Mesenchymal stem cell (in vitro differentiated cells and primary cell): ENCODE data around the gene CDH16.

Source experiments
- DNase-seq: peaks from one replicate; pipeline ENCODE4 v3.0.0-alpha.2; 2013
- H2AFZ ChIP-seq: one replicate; pipeline ENCODE4 v1.6.1; 2013; ENCODE audit warnings: low read depth, mild to moderate bottlenecking, control low read depth, inconsistent platforms, low read length, moderate library complexity
- H2AK5ac ChIP-seq: 2 replicates; pipeline ENCODE4 v1.6.1; 2013; ENCODE audit warnings: low read length, moderate library complexity, mild to moderate bottlenecking, inconsistent platforms; ENCODE audit not compliant: severe bottlenecking
- H2BK120ac ChIP-seq: one replicate; pipeline ENCODE4 v1.6.1; 2013; ENCODE audit warnings: low read depth, mild to moderate bottlenecking, inconsistent platforms, low read length, moderate library complexity
- H2BK12ac ChIP-seq, 2 experiments: one replicate each; pipeline ENCODE4 v1.6.1; 2013; ENCODE audit warnings: inconsistent platforms in 2 of 2, low read length in 2 of 2, mild to moderate bottlenecking in 2 of 2, moderate library complexity in 2 of 2, control low read depth in 1 of 2
- H2BK15ac ChIP-seq: one replicate; pipeline ENCODE4 v1.6.1; 2013; ENCODE audit warnings: mild to moderate bottlenecking, low read depth, inconsistent platforms; ENCODE audit not compliant: poor library complexity, severe bottlenecking
- H2BK5ac ChIP-seq: 2 replicates; pipeline ENCODE4 v1.6.1; 2013; ENCODE audit warnings: low read depth, mild to moderate bottlenecking, low read length, control low read depth, inconsistent platforms; ENCODE audit not compliant: poor library complexity, severe bottlenecking
- H3K14ac ChIP-seq, 2 experiments: one replicate each; pipeline ENCODE4 v1.6.1; 2013; ENCODE audit warnings: inconsistent platforms in 2 of 2, low read length in 2 of 2, control low read depth in 1 of 2, mild to moderate bottlenecking in 1 of 2, moderate library complexity in 1 of 2
- H3K18ac ChIP-seq, 2 experiments: one replicate each; pipeline ENCODE4 v1.6.1; 2013; ENCODE audit warnings: inconsistent platforms in 2 of 2, low read length in 2 of 2, control low read depth in 1 of 2, low read depth in 1 of 2, mild to moderate bottlenecking in 1 of 2
- H3K23ac ChIP-seq, 2 experiments: one replicate each; pipeline ENCODE4 v1.6.1; 2013; ENCODE audit warnings: inconsistent platforms in 2 of 2, low read length in 2 of 2, mild to moderate bottlenecking in 2 of 2, moderate library complexity in 2 of 2, control low read depth in 1 of 2
- H3K27ac ChIP-seq: 2 replicates; pipeline ENCODE4 v1.5.1; 2013; ENCODE audit warnings: mild to moderate bottlenecking, moderate library complexity, low read length, control low read depth, inconsistent platforms; ENCODE audit not compliant: poor library complexity, severe bottlenecking
- H3K27me3 ChIP-seq, 2 experiments: 2 replicates each; pipeline versions ENCODE4 v1.6.1 to v1.7.0; 2013; ENCODE audit warnings: low read length in 2 of 2, mild to moderate bottlenecking in 2 of 2, moderate library complexity in 2 of 2, control low read depth in 1 of 2, inconsistent platforms in 1 of 2; ENCODE audit not compliant: control insufficient read depth in 1 of 2, insufficient read depth in 1 of 2
- H3K36me3 ChIP-seq, 2 experiments: 2 replicates each; pipeline versions ENCODE4 v1.6.1 to v1.7.0; 2013; ENCODE audit warnings: low read length in 2 of 2, control low read depth in 1 of 2, inconsistent platforms in 1 of 2, low read depth in 1 of 2, mild to moderate bottlenecking in 1 of 2; ENCODE audit not compliant: insufficient read depth in 2 of 2, control insufficient read depth in 1 of 2
- H3K4ac ChIP-seq, 2 experiments: one replicate each; pipeline ENCODE4 v1.6.1; 2013; ENCODE audit warnings: inconsistent platforms in 2 of 2, low read length in 2 of 2, mild to moderate bottlenecking in 2 of 2, moderate library complexity in 2 of 2, control low read depth in 1 of 2, low read depth in 1 of 2
- H3K4me1 ChIP-seq: 2 replicates; pipeline ENCODE4 v1.6.1; 2013; ENCODE audit warnings: low read depth, low read length, control low read depth; ENCODE audit not compliant: control insufficient read depth, insufficient read depth
- H3K4me2 ChIP-seq: 2 replicates; pipeline ENCODE4 v1.6.1; 2013; ENCODE audit warnings: low read length, mild to moderate bottlenecking, inconsistent platforms; ENCODE audit not compliant: poor library complexity, severe bottlenecking
- H3K4me3 ChIP-seq, 2 experiments: 2 replicates each; pipeline versions ENCODE4 v1.5.1 to v1.7.0; 2013; ENCODE audit warnings: low read length in 2 of 2, mild to moderate bottlenecking in 2 of 2, control low read depth in 1 of 2, low read depth in 1 of 2; ENCODE audit not compliant: insufficient read depth in 1 of 2
- H3K79me1 ChIP-seq: replicated peaks from 2 replicates; pipeline ENCODE4 v1.6.1; 2013; ENCODE audit warnings: mild to moderate bottlenecking, control low read depth, low read length, inconsistent platforms; ENCODE audit not compliant: poor library complexity, severe bottlenecking
- H3K9ac ChIP-seq: 2 replicates; pipeline ENCODE4 v1.7.0; 2013; ENCODE audit warnings: mild to moderate bottlenecking, low read length, moderate library complexity
- H3K9me3 ChIP-seq: 2 replicates; pipeline ENCODE4 v1.7.0; 2013; ENCODE audit warnings: mild to moderate bottlenecking, low read length; ENCODE audit not compliant: control insufficient read depth
- H4K8ac ChIP-seq: one replicate; pipeline ENCODE4 v1.6.1; 2013; ENCODE audit warnings: inconsistent platforms, mild to moderate bottlenecking, low read length, moderate library complexity
- H4K91ac ChIP-seq: one replicate; pipeline ENCODE4 v1.6.1; 2013; ENCODE audit warnings: mild to moderate bottlenecking, low read length, inconsistent platforms
- WGBS: methylation state at CpG from one replicate; pipeline ENCODE4 v1.1.7; 2013; ENCODE audit warnings: mixed read lengths; 5-methylcytosine and 5-hydroxymethylcytosine counted together

CDH16 gene

DNA sequence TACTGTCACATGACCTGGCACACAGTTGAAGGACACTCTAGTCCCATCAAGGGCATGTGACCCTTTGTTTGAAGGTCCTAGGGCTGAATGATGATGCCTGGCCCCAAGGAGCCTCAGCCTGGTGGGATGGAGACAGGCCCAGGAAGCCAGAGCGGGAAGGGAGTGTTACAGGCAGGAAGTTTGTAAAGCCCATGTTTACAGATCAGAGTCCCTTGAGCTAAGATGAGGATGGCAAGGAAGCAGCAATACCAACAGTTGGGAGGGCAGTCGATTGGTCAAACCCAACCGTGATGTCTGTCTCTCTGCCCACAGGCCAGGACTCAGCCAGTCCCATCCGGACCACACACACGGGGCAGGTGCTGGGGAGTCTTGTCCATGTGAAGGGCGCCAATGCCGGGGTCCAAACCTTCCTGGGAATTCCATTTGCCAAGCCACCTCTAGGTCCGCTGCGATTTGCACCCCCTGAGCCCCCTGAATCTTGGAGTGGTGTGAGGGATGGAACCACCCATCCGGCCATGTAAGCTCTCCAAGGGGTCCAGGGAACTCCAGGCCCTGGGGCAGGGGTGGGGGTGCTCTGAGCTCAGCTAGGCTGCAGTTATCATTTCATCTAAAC lies 19.1 kb upstream of the CDH16 start:
- H3K9me3 ChIP-seq = no peaks in the 10 kb centered on the region
- peaks cover 51 to 60% of the 10 kb centered on the region in 2 experiments for H3K36me3 ChIP-seq
- H2AK5ac ChIP-seq = no peak overlapping the region
- WGBS = 91% methylated on average over 10 of the region's 10 CpGs
- no peak overlapping the region for H3K27ac ChIP-seq
- no peak for DNase-seq
- no peak overlapping the region for H2BK12ac ChIP-seq
- no peak overlapping the region for H3K4ac ChIP-seq
- H3K9ac ChIP-seq = no peak overlapping the region
- no peak overlapping the region for H2AFZ ChIP-seq
- H3K4me1 ChIP-seq = peaks cover 19% of the 10 kb centered on the region
- H2BK120ac ChIP-seq = no peak overlapping the region
- H3K27me3 ChIP-seq = no peaks in the 10 kb centered on the region
- H3K23ac ChIP-seq = no peak overlapping the region
- no peak overlapping the region for H3K18ac ChIP-seq
- no peak overlapping the region for H3K4me2 ChIP-seq
- H2BK15ac ChIP-seq = no peak overlapping the region
- H3K4me3 ChIP-seq = no peak overlapping the region
- H3K79me1 ChIP-seq = peaks cover 42% of the 10 kb centered on the region
- H3K14ac ChIP-seq = no peak overlapping the region
- no peak overlapping the region for H4K91ac ChIP-seq
- no peak overlapping the region for H2BK5ac ChIP-seq
- H4K8ac ChIP-seq = no peak overlapping the region

- Histone ChIP-seq H3K79me1 (peaks cover 42% of the 10 kb centered on the region), H3K18ac (no peak overlapping the region), H3K9me3 (no peaks in the 10 kb centered on the region), H2BK12ac (no peak overlapping the region), H3K4ac (no peak overlapping the region), H3K4me1 (peaks cover 25% of the 10 kb centered on the region), H3K23ac (no peak overlapping the region), H2BK120ac (no peak overlapping the region), H3K27me3 (no peaks in the 10 kb centered on the region), H3K14ac (no peak overlapping the region), H3K4me2 (no peak overlapping the region), H3K4me3 (peak overlapping the region in 1 of 2 experiments; percentile 99), H4K8ac (no peak overlapping the region), H3K27ac (no peak overlapping the region), H2AK5ac (no peak overlapping the region), H3K36me3 (peaks cover 50 to 60% of the 10 kb centered on the region in 2 experiments), H4K91ac (no peak overlapping the region), H3K9ac (peak overlapping the region; percentile 100), H2BK5ac (no peak overlapping the region), H2AFZ (no peak overlapping the region), H2BK15ac (no peak overlapping the region)
- WGBS = 92% methylated on average over 3 of the region's 4 CpGs
- DNase-seq = no peak
Measured at GRCh38 chr16:66936889-66937554, 18.3 kb upstream of the CDH16 start.

- H3K36me3 ChIP-seq = peaks cover 47 to 60% of the 10 kb centered on the region in 2 experiments
- H2AFZ ChIP-seq = no peak overlapping the region
- no peak overlapping the region for H3K4ac ChIP-seq
- H2AK5ac ChIP-seq = no peak overlapping the region
- H3K79me1 ChIP-seq = peaks cover 42% of the 10 kb centered on the region
- H2BK12ac ChIP-seq = no peak overlapping the region
- no peak overlapping the region for H2BK15ac ChIP-seq
- no peak overlapping the region for H3K27ac ChIP-seq
- peak overlapping the region; percentile 100 for H3K9ac ChIP-seq
- H3K9me3 ChIP-seq = no peaks in the 10 kb centered on the region
- 100% methylated on average over 6 of the region's 6 CpGs for WGBS
- no peak overlapping the region for H4K91ac ChIP-seq
- no peak overlapping the region for H4K8ac ChIP-seq
- peak overlapping the region in 1 of 2 experiments; percentile 99 for H3K4me3 ChIP-seq
- H3K18ac ChIP-seq = no peak overlapping the region
- no peaks in the 10 kb centered on the region for H3K27me3 ChIP-seq
- H3K4me1 ChIP-seq = peaks cover 25% of the 10 kb centered on the region
- no peak overlapping the region for H3K23ac ChIP-seq
- no peak overlapping the region for H3K14ac ChIP-seq
- no peak overlapping the region for H3K4me2 ChIP-seq
- no peak for DNase-seq
- H2BK120ac ChIP-seq = no peak overlapping the region
- no peak overlapping the region for H2BK5ac ChIP-seq
Measured at GRCh38 chr16:66936462-66936861, 17.8 kb upstream of the CDH16 start.

- peak within 1 kb of the TSS; percentile 91 for H4K91ac ChIP-seq
- peak within 1 kb of the TSS; percentile 96 for H4K8ac ChIP-seq
- peak within 1 kb of the TSS; percentile 100 for H3K9ac ChIP-seq
- H3K23ac ChIP-seq = peak within 1 kb of the TSS in 1 of 2 experiments; percentile 70
- no peak within 1 kb of the TSS for H2AK5ac ChIP-seq
- H3K9me3 ChIP-seq = no peaks in the 10 kb centered on the region
- H3K4me3 ChIP-seq = peak within 1 kb of the TSS; percentile 94 to 99
- peak within 1 kb of the TSS; percentile 74 for H3K27ac ChIP-seq
- H2BK12ac ChIP-seq = peak within 1 kb of the TSS in 1 of 2 experiments; percentile 83
- H3K18ac ChIP-seq = peak within 1 kb of the TSS; percentile 98
- H3K27me3 ChIP-seq = no peaks in the 10 kb centered on the region
- H2BK120ac ChIP-seq = peak within 1 kb of the TSS; percentile 69
- peaks cover 41 to 52% of the 10 kb centered on the region in 2 experiments for H3K36me3 ChIP-seq
- peak within 1 kb of the TSS; percentile 52 for H2BK15ac ChIP-seq
- 72% methylated on average over 40 of the region's 44 CpGs for WGBS
- DNase-seq = peak; percentile 30
- peak within 1 kb of the TSS in 1 of 2 experiments; percentile 98 for H3K14ac ChIP-seq
- H2BK5ac ChIP-seq = no peak within 1 kb of the TSS
- H3K4me1 ChIP-seq = peaks cover 25% of the 10 kb centered on the region
- peaks cover 41% of the 10 kb centered on the region for H3K79me1 ChIP-seq
- H3K4ac ChIP-seq = peak within 1 kb of the TSS; percentile 90 to 96
- peak within 1 kb of the TSS; percentile 65 for H3K4me2 ChIP-seq
- H2AFZ ChIP-seq = peak within 1 kb of the TSS; percentile 33
Measured at GRCh38 chr16:66935314-66936011, 16.8 kb upstream of the CDH16 start, which contains the start of gene CES2. TSS of gene CES2 (plus strand) at chr16:66935516. CDS start at chr16:66935636, 120 bp downstream.
